OCI-LY3 (cell line): ENCODE results near the gene MOGAT2.

Source experiments
- CTCF ChIP-seq: fragments of 200-600, 300-600 bp; sonication (generic); IDR thresholded peaks from 2 replicates; pipeline ENCODE4 v1.5.1; 2014; ENCODE audit warnings: antibody characterized with exemption, low read length, low read depth
- EZH2phosphoT487 ChIP-seq: fragments of 200-600 bp; shearing (Covaris generic); IDR thresholded peaks from 2 replicates; pipeline ENCODE4 v1.6.1; 2018; ENCODE audit warnings: antibody characterized with exemption, mixed run types, low read depth

- TF ChIP-seq CTCF (no peak), EZH2phosphoT487 (no peak)
These were observed 63.7 kb downstream of the MOGAT2 start for GRCh38 chr11:75781296-75781695.
